ENCODE measurements around the gene SNRPA.

Gene SNRPA

GRCh38 chr19:40750874-40751537 lies at the start of gene SNRPA:
SNRPA (plus strand) TSS chr19:40751203; CDS start chr19:40751409, 206 bp downstream.
- peak; percentile 88 to 95 for DNase-seq (ENCODE audit: low read depth in 2 of 2)

- DNase-seq (ENCODE audit: low read depth in 2 of 2), result no peak
Measured at GRCh38 chr19:40701758-40702157, 49.2 kb upstream of the SNRPA start.

GRCh38 chr19:40702337-40703012 lies 48.5 kb upstream of the SNRPA start:
- no peak for DNase-seq (ENCODE audit: low read depth in 2 of 2)

GRCh38 chr19:40703029-40703755 lies 47.8 kb upstream of the SNRPA start:
- no peak for DNase-seq (ENCODE audit: low read depth in 2 of 2)

- DNase-seq (ENCODE audit: low read depth in 2 of 2), result no peak
Measured at GRCh38 chr19:40704491-40705361, 46.3 kb upstream of the SNRPA start.

GRCh38 chr19:40705362-40705651 lies 45.7 kb upstream of the SNRPA start:
- DNase-seq (ENCODE audit: low read depth in 2 of 2), result no peak

- DNase-seq (ENCODE audit: low read depth in 2 of 2), result no peak
Measured at GRCh38 chr19:40705950-40706619, 44.9 kb upstream of the SNRPA start.

- DNase-seq (ENCODE audit: low read depth in 2 of 2), result no peak
Measured at GRCh38 chr19:40707615-40708014, 43.4 kb upstream of the SNRPA start.

- DNase-seq (ENCODE audit: low read depth in 2 of 2), result no peak
Measured at GRCh38 chr19:40709817-40710216, 41.2 kb upstream of the SNRPA start.

- no peak for DNase-seq (ENCODE audit: low read depth in 2 of 2)
Measured at GRCh38 chr19:40713939-40714338, 37.1 kb upstream of the SNRPA start.

GRCh38 chr19:40714441-40715299 lies 36.3 kb upstream of the SNRPA start:
- DNase-seq (ENCODE audit: low read depth in 2 of 2), result peak; percentile 81 to 85

- peak; percentile 68 to 77 for DNase-seq (ENCODE audit: low read depth in 2 of 2)
Measured at GRCh38 chr19:40716031-40716481, 34.9 kb upstream of the SNRPA start.

- DNase-seq (ENCODE audit: low read depth in 2 of 2), result peak; percentile 100
Measured at GRCh38 chr19:40716482-40717324, 34.3 kb upstream of the SNRPA start, which contains the start of the genes COQ8B and ITPKC. COQ8B (minus strand) TSS chr19:40716886; CDS start chr19:40714632, 2,254 bp downstream. ITPKC (plus strand) TSS chr19:40717112; CDS start chr19:40717136, 24 bp downstream.

GRCh38 chr19:40717325-40717879 lies 33.6 kb upstream of the SNRPA start:
- no peak for DNase-seq (ENCODE audit: low read depth in 2 of 2)

- no peak for DNase-seq (ENCODE audit: low read depth in 2 of 2)
Measured at GRCh38 chr19:40717880-40718773, 32.9 kb upstream of the SNRPA start.

- DNase-seq (ENCODE audit: low read depth in 2 of 2), result no peak
Measured at GRCh38 chr19:40718774-40719391, 32.1 kb upstream of the SNRPA start.

- DNase-seq (ENCODE audit: low read depth in 2 of 2), result no peak
Measured at GRCh38 chr19:40719414-40719894, 31.5 kb upstream of the SNRPA start.

All from activated CD8-positive, alpha-beta memory T cell treated with anti-CD3 and anti-CD28 coated beads for 4 hours (primary cell).